PC-3 (cell line): ENCODE data around the gene RBM11. TPM values are rescaled to one million over a fixed set of nuclear protein-coding genes. Genes with fewer than 3 reads are reported as not detected.

Source experiments
- ATAC-seq: fragments of 200-7000 bp; cut with Tn5 transposase; 2 replicates; pipeline ENCODE4 v1.9.1; 2020; ENCODE audit warnings: mild to moderate bottlenecking, moderate library complexity
- BruUV-seq: library from RNA; stranded (reverse); fragments of 400-500 nt; replicated peaks from 2 replicates; lab custom pipeline; 2021; lab: Mats Ljungman, UMichigan
- CTCF ChIA-PET: fragments of 300-600 bp; sonication (Branson Sonifier 250); formaldehyde crosslinking; loops from one replicate; lab custom pipeline; 2022; ENCODE audit warnings: antibody characterized with exemption; lab: Charles Lee
- POLR2A ChIA-PET: fragments of 300-600 bp; sonication (Branson Sonifier 250); formaldehyde crosslinking; loops from one replicate; lab custom pipeline; 2022; ENCODE audit warnings: antibody characterized with exemption; ENCODE audit not compliant: unreplicated experiment; lab: Charles Lee
- DNase-seq: peaks from one replicate; pipeline ENCODE4 v3.0.0-alpha.2; 2015
- H2AFZ ChIP-seq: fragments of 300-600 bp; sonication (generic); 2 replicates; pipeline ENCODE4 v1.6.0; 2016; ENCODE audit warnings: antibody characterized with exemption, low read length
- H3F3A ChIP-seq: fragments of 300-600 bp; sonication (generic); one replicate; pipeline ENCODE4 v1.6.0; 2017; ENCODE audit warnings: antibody characterized with exemption, low read length, control low read depth, mild to moderate bottlenecking; ENCODE audit not compliant: unreplicated experiment
- H3K27ac ChIP-seq: fragments of 300-600 bp; sonication (generic); 2 replicates; pipeline ENCODE4 v1.5.1; 2016; ENCODE audit warnings: mild to moderate bottlenecking, low read length
- H3K27me3 ChIP-seq: fragments of 300-600 bp; sonication (generic); 2 replicates; pipeline ENCODE4 v1.6.1; 2016; ENCODE audit warnings: low read length, mixed read lengths
- H3K36me3 ChIP-seq: fragments of 300-600 bp; sonication (generic); 2 replicates; pipeline ENCODE4 v1.6.1; 2016; ENCODE audit warnings: low read depth, mixed run types, low read length, mixed read lengths
- H3K4me1 ChIP-seq: fragments of 300-600 bp; sonication (generic); 2 replicates; pipeline ENCODE4 v1.5.1; 2016; ENCODE audit warnings: low read length; ENCODE audit not compliant: insufficient read depth
- H3K4me2 ChIP-seq: fragments of 300-600 bp; sonication (generic); 2 replicates; pipeline ENCODE4 v1.6.0; 2016; ENCODE audit warnings: low read length
- H3K4me3 ChIP-seq: fragments of 300-600 bp; sonication (generic); 2 replicates; pipeline ENCODE4 v1.5.1; 2016; ENCODE audit warnings: mild to moderate bottlenecking, low read length, mixed read lengths
- H3K79me2 ChIP-seq: fragments of 300-600 bp; sonication (generic); 2 replicates; pipeline ENCODE4 v1.6.1; 2017; ENCODE audit warnings: low read length, mixed read lengths
- H3K9ac ChIP-seq: fragments of 300-600 bp; sonication (generic); 2 replicates; pipeline ENCODE4 v1.6.0; 2016; ENCODE audit warnings: mild to moderate bottlenecking, low read length
- H3K9me2 ChIP-seq: fragments of 300-600 bp; sonication (generic); replicated peaks from 2 replicates; pipeline ENCODE4 v1.6.1; 2016; ENCODE audit warnings: mixed run types, low read length, mixed read lengths
- H3K9me3 ChIP-seq: fragments of 300-600 bp; sonication (generic); 2 replicates; pipeline ENCODE4 v1.6.1; 2016; ENCODE audit warnings: low read length, mixed read lengths
- H4K20me1 ChIP-seq: fragments of 300-600 bp; sonication (generic); 2 replicates; pipeline ENCODE4 v1.6.1; 2016; ENCODE audit warnings: low read length, mixed read lengths
- CTCF ChIP-seq: fragments of 300-600 bp; sonication (generic); conservative IDR thresholded peaks from 2 replicates; pipeline ENCODE4 v1.5.1; 2017; ENCODE audit warnings: antibody characterized with exemption, low read depth, mild to moderate bottlenecking, low read length
- EZH2 ChIP-seq: fragments of 300-600 bp; sonication (generic); IDR thresholded peaks from one replicate; pipeline ENCODE4 v1.6.1; 2017; ENCODE audit warnings: antibody characterized with exemption, mild to moderate bottlenecking, low read length; ENCODE audit not compliant: unreplicated experiment
- EZH2phosphoT487 ChIP-seq: fragments of 300-600 bp; sonication (generic); IDR thresholded peaks from 2 replicates; pipeline ENCODE4 v1.6.1; 2018; ENCODE audit warnings: mild to moderate bottlenecking, antibody characterized with exemption, low read length, borderline replicate concordance
- intact Hi-C: fragments of 100-400 bp; cut with micrococcal nuclease; formaldehyde crosslinking; loops from 2 replicates; pipeline ENCODE4 v1.9.0; 2023
- total RNA-seq: library from RNA; depleted of rRNA; stranded (reverse); fragments of >200 nt; gene quantifications from 2 replicates; pipeline ENCODE4 v1.2.3, GENCODE V29; 2014

The RBM11 gene
- total RNA-seq, 1 experiment from 2014 or later, result 2.1 TPM

- TF ChIP-seq CTCF (no peak), EZH2 (no peak), EZH2phosphoT487 (no peak)
- Histone ChIP-seq H3K27me3 (0 out of 2 replicates have a peak, but pooled peaks cover 3% of the 10 kb centered on the region), H3K36me3 (no peaks in the 10 kb centered on the region), H3K4me1 (no peaks in the 10 kb centered on the region), H3K4me3 (no peak overlapping the region), H3K79me2 (no peaks in the 10 kb centered on the region), H3F3A (no peaks in the 10 kb centered on the region), H4K20me1 (no peaks in the 10 kb centered on the region), H3K27ac (no peak overlapping the region), H2AFZ (no peak overlapping the region), H3K9ac (no peak overlapping the region), H3K9me3 (0 out of 2 replicates have a peak, but pooled peaks cover 4% of the 10 kb centered on the region), H3K4me2 (no peak overlapping the region), H3K9me2 (no peaks in the 10 kb centered on the region)
- POLR2A ChIA-PET, result no interaction called here
- ATAC-seq (no peak), DNase-seq (no peak)
- no TSS peak for BruUV-seq
- intact Hi-C loops, result no loop called here
- CTCF ChIA-PET, result no interaction called here
These were observed 27.5 kb downstream of the RBM11 start for GRCh38 chr21:14243461-14243860.

- H4K20me1 ChIP-seq, result no peaks in the 10 kb centered on the region
- H3K4me2 ChIP-seq, result no peak overlapping the region
- H3K4me1 ChIP-seq, result no peaks in the 10 kb centered on the region
- intact Hi-C loops, result no loop called here
- no peaks in the 10 kb centered on the region for H3K36me3 ChIP-seq
- DNase-seq (no peak), ATAC-seq (no peak)
- 0 out of 2 replicates have a peak, but pooled peaks cover 4% of the 10 kb centered on the region for H3K9me3 ChIP-seq
- no peak for TF ChIP-seq EZH2
- TF ChIP-seq EZH2phosphoT487, result no peak
- TF ChIP-seq CTCF, result no peak
- no peaks in the 10 kb centered on the region for H3K9me2 ChIP-seq
- H3F3A ChIP-seq, result no peaks in the 10 kb centered on the region
- no peak overlapping the region for H3K9ac ChIP-seq
- ChIA-PET POLR2A (no interaction called here), CTCF (no interaction called here)
- no peak overlapping the region for H3K27ac ChIP-seq
- no peak overlapping the region for H3K4me3 ChIP-seq
- H2AFZ ChIP-seq, result no peak overlapping the region
- BruUV-seq, result no TSS peak
- no peaks in the 10 kb centered on the region for H3K79me2 ChIP-seq
- 0 out of 2 replicates have a peak, but pooled peaks cover 6% of the 10 kb centered on the region for H3K27me3 ChIP-seq
These were observed 27.9 kb downstream of the RBM11 start for GRCh38 chr21:14243874-14244273.

GRCh38 chr21:14244911-14245310 is 29.0 kb downstream of the RBM11 start:
- Histone ChIP-seq H2AFZ (no peak overlapping the region), H3K27me3 (peaks cover 4% of the 10 kb centered on the region; the same call in 1 of the 2 replicates), H3K79me2 (no peaks in the 10 kb centered on the region), H3K4me1 (no peaks in the 10 kb centered on the region), H3K4me2 (no peak overlapping the region), H3F3A (no peaks in the 10 kb centered on the region), H4K20me1 (no peaks in the 10 kb centered on the region), H3K36me3 (no peaks in the 10 kb centered on the region), H3K27ac (no peak overlapping the region), H3K9ac (no peak overlapping the region), H3K9me3 (0 out of 2 replicates have a peak, but pooled peaks cover 4% of the 10 kb centered on the region), H3K9me2 (no peaks in the 10 kb centered on the region), H3K4me3 (no peak overlapping the region)
- ChIA-PET CTCF (no interaction called here), POLR2A (no interaction called here)
- TF ChIP-seq EZH2phosphoT487 (no peak), CTCF (no peak), EZH2 (no peak)
- intact Hi-C loops, result no loop called here
- ATAC-seq (no peak), DNase-seq (no peak)
- BruUV-seq, result no TSS peak
